Spleen (tissue), 13 donors: ENCODE measurements around the gene LUC7L. TPM values are rescaled to one million over a fixed set of nuclear protein-coding genes. Genes with fewer than 3 reads are reported as not detected.

Experiments
- DNase-seq: peaks from one replicate; pipeline ENCODE4 v3.0.0-alpha.2; 2020
- H3K27ac ChIP-seq, 8 donors: fragments of 200-600 bp; sonication (generic) in 7 of 8; 1 replicate in 4 of 8; 2 replicates in 4 of 8; pipeline versions ENCODE4 v1.5.0 to v1.8.0; 2016 to 2021; ENCODE audit warnings: inconsistent platforms in 4 of 8, mild to moderate bottlenecking in 4 of 8, moderate library complexity in 1 of 8
- H3K27me3 ChIP-seq, 7 donors: fragments of 200-600 bp; sonication (generic) in 6 of 7; replicated peaks in 1 of 7; 1 replicate in 4 of 7; 2 replicates in 3 of 7; pipeline versions ENCODE4 v1.5.0 to v1.8.0; 2016 to 2021; ENCODE audit warnings: inconsistent platforms in 3 of 7, mild to moderate bottlenecking in 1 of 7
- H3K36me3 ChIP-seq, 6 donors: fragments of 200-600 bp; sonication (generic) in 5 of 6; 1 replicate in 4 of 6; 2 replicates in 2 of 6; pipeline versions ENCODE4 v1.5.0 to v1.8.0; 2016 to 2021; ENCODE audit warnings: inconsistent platforms in 2 of 6
- H3K4me1 ChIP-seq, 6 donors: fragments of 200-600 bp; sonication (generic) in 5 of 6; 1 replicate in 3 of 6; 2 replicates in 3 of 6; pipeline versions ENCODE4 v1.5.0 to v1.8.0; 2016 to 2021; ENCODE audit warnings: inconsistent platforms in 3 of 6
- H3K4me3 ChIP-seq, 8 donors: fragments of 200-600 bp; sonication (generic) in 7 of 8; 1 replicate in 4 of 8; 2 replicates in 4 of 8; pipeline versions ENCODE4 v1.5.0 to v1.8.0; 2016 to 2021; ENCODE audit warnings: inconsistent platforms in 4 of 8, mild to moderate bottlenecking in 4 of 8, moderate library complexity in 2 of 8
- H3K9me3 ChIP-seq, 8 donors: fragments of 200-600 bp; sonication (generic) in 7 of 8; 1 replicate in 4 of 8; 2 replicates in 4 of 8; pipeline versions ENCODE4 v1.5.0 to v1.8.0; 2016 to 2021; ENCODE audit warnings: inconsistent platforms in 4 of 8
- CTCF ChIP-seq, 11 experiments: fragments of 200-600 bp in 7 of 11; fragments of 450-650 bp in 4 of 11; sonication (generic) in 4 of 11; IDR thresholded peaks in 8 of 11; conservative IDR thresholded peaks in 3 of 11; 1 replicate in 7 of 11; 2 replicates in 4 of 11; pipeline versions ENCODE4 v1.4.0 to v1.8.0; 2016 to 2021; ENCODE audit warnings: antibody characterized with exemption in 11 of 11, inconsistent platforms in 4 of 11, mild to moderate bottlenecking in 1 of 11
- POLR2A ChIP-seq, 3 donors: fragments of 450-650 bp; IDR thresholded peaks; one replicate each; pipeline ENCODE4 v1.5.1; 2017; ENCODE audit warnings: antibody characterized with exemption in 3 of 3, mild to moderate bottlenecking in 1 of 3
- POLR2AphosphoS5 ChIP-seq, 3 donors: sonication (generic); formaldehyde crosslinking; IDR thresholded peaks; one replicate each; pipeline ENCODE4 v1.5.1; 2017; ENCODE audit warnings: antibody characterized with exemption in 3 of 3
- WGBS, 5 donors: extraction: QIAGEN DNeasy Blood & Tissue Kit in 3 of 5; methylation state at CpG; one replicate each; pipeline versions ENCODE4 v1.1.5 to v1.1.7; 2013 to 2018; 5-methylcytosine and 5-hydroxymethylcytosine counted together
- intact Hi-C: fragments of 100-400 bp; cut with DNase I; formaldehyde crosslinking; loops from one replicate; pipeline ENCODE4 v1.15.0; 2023; ENCODE audit warnings: low total_unique reads
- long read RNA-seq, 2 donors: transcript quantifications; one replicate each; lab custom pipeline, GENCODE V29; 2026
- polyA plus RNA-seq, 3 donors: library from polyadenylated mRNA; stranded (reverse); fragments of 200-250 nt; gene quantifications; one replicate each; pipeline ENCODE4 v1.2.1, GENCODE V29; 2013
- total RNA-seq, 7 donors: library from RNA; depleted of rRNA in 3 of 7; stranded (reverse); fragments of >200 nt in 3 of 7; fragmentation: NEBNext Ultra II Directional in 4 of 7; extraction: Animal tissue kit (Norgen Biotek cat#: 25700) in 4 of 7; gene quantifications; one replicate each; pipeline versions ENCODE4 v1.1.0 to v1.2.1, GENCODE V29; 2016 to 2021
- donor health status: healthy with polysubstance abuse.
- donor health status: DM: no; HTN: no; CAD: no; lungs with moderate emphysema.
- donor health status: DM: no; HTN: no; CAD: no.
- donor health status: Bipolar disorder and iron deficiency.
- donor health status: healthy.
- donor health status: DM: no; HTN: no; CAD: no.
- donor health status: DM: yes; HTN: yes; CAD: no.

The LUC7L gene
- total RNA-seq (100 to 1,000 TPM in 5 of 7 donors, 10 to 100 TPM in 2; 76.7 to 158 (median 105) TPM), polyA plus RNA-seq (100 to 1,000 TPM; 110 to 318 (median 282) TPM)
- long read RNA-seq, donor 1, partial matches to known transcripts, result 5 of 12 reads
- long read RNA-seq, donor 1, other reads (novel, unspliced or antisense), result 0 of 12 reads
- long read RNA-seq, donor 2, result 0 reads

- Histone ChIP-seq H3K36me3 (peaks cover 7 to 37% (median 33%) of the 10 kb centered on the region in 6 donors), H3K4me3 (peak within 1 kb of the TSS; percentile 55 to 90 (median 81)), H3K4me1 (peaks cover 10 to 44% (median 34%) of the 10 kb centered on the region in 6 donors), H3K9me3 (no peaks in the 10 kb centered on the region), H3K27me3 (no peaks in the 10 kb centered on the region), H3K27ac (peak within 1 kb of the TSS; percentile 92 to 99 (median 98))
- 1 to 4% (median 2%) methylated on average over 32 to 88 of the region's 88 CpGs for WGBS, 5 donors
- DNase-seq, result peak; percentile 96
- peak; percentile 99 to 100 (median 99) for TF ChIP-seq POLR2AphosphoS5 (IDR thresholded peaks at IDR 0.05)
- peak; percentile 72 to 91 (median 85) for TF ChIP-seq POLR2A (IDR thresholded peaks at IDR 0.05)
- peak in 1 of 11 experiments; percentile 20 for TF ChIP-seq CTCF (IDR thresholded peaks at IDR 0.05 in 8 of 11, conservative IDR thresholded peaks at IDR 0.05 in 3 of 11)
- intact Hi-C loops, result no loop called here
Measured at GRCh38 chr16:228852-229730, at the start of gene LUC7L. Gene LUC7L, minus strand, starts transcription at chr16:229449. Its CDS starts 110 bp downstream, at chr16:229339.

- no peak overlapping the region for H3K27ac ChIP-seq
- peaks cover 4 to 95% (median 46%) of the 10 kb centered on the region in 7 donors for H3K27me3 ChIP-seq
- 45 to 50% (median 49%) methylated on average over 6 of the region's 6 CpGs for WGBS, 5 donors
- no peak for TF ChIP-seq CTCF (IDR thresholded peaks at IDR 0.05 in 8 of 11, conservative IDR thresholded peaks at IDR 0.05 in 3 of 11)
- no peak for TF ChIP-seq POLR2AphosphoS5 (IDR thresholded peaks at IDR 0.05)
- TF ChIP-seq POLR2A (IDR thresholded peaks at IDR 0.05), result no peak
- no peak for DNase-seq
- no peaks in the 10 kb centered on the region for H3K9me3 ChIP-seq
- H3K4me3 ChIP-seq, result no peak overlapping the region
- H3K36me3 ChIP-seq, result no peaks in the 10 kb centered on the region
- peaks cover 0 to 43% (median 24%) of the 10 kb centered on the region in 6 donors for H3K4me1 ChIP-seq
- intact Hi-C loops, result no loop called here
Measured at GRCh38 chr16:278863-279366, 49.7 kb upstream of the LUC7L start.

GRCh38 chr16:276426-277077, 47.3 kb upstream of the LUC7L start:
- no peaks in the 10 kb centered on the region for H3K36me3 ChIP-seq
- H3K4me3 ChIP-seq, result peak overlapping the region in 1 of 8 donors; percentile 64
- intact Hi-C loops, result no loop called here
- H3K4me1 ChIP-seq, result peaks cover 0 to 40% (median 23%) of the 10 kb centered on the region in 6 donors
- H3K9me3 ChIP-seq, result no peaks in the 10 kb centered on the region
- peaks cover 4 to 97% (median 44%) of the 10 kb centered on the region in 7 donors for H3K27me3 ChIP-seq
- DNase-seq, result no peak
- 84 to 90% (median 89%) methylated on average over 19 to 20 of the region's 20 CpGs for WGBS, 5 donors
- no peak overlapping the region for H3K27ac ChIP-seq
- TF ChIP-seq POLR2AphosphoS5 (IDR thresholded peaks at IDR 0.05) (no peak), POLR2A (IDR thresholded peaks at IDR 0.05) (no peak), CTCF (IDR thresholded peaks at IDR 0.05 in 8 of 11, conservative IDR thresholded peaks at IDR 0.05 in 3 of 11) (no peak)
